Subcutaneous adipose tissue (tissue), 4 donors: Measurements from ENCODE around the gene SIK3. TPM values are rescaled to one million over a fixed set of nuclear protein-coding genes. Genes with fewer than 3 reads are reported as not detected.

ENCODE experiments used
- total RNA-seq, 4 donors: library from RNA; depleted of rRNA; stranded (reverse); fragments of >200 nt; gene quantifications; one replicate each; pipeline ENCODE4 v1.1.0, GENCODE V29; 2016
- TF ChIP-seq, protein P1 (sequence below): fragments of 450-650 bp; IDR thresholded peaks from one replicate; pipeline ENCODE4 v1.5.1; 2016; ENCODE audit warnings: low read depth, mild to moderate bottlenecking, control low read depth, antibody characterized with exemption, moderate library complexity

The SIK3 gene
- total RNA-seq, 4 donors from 2014 or later: 27.7 to 44.8 (median 40.3) TPM

DNA sequence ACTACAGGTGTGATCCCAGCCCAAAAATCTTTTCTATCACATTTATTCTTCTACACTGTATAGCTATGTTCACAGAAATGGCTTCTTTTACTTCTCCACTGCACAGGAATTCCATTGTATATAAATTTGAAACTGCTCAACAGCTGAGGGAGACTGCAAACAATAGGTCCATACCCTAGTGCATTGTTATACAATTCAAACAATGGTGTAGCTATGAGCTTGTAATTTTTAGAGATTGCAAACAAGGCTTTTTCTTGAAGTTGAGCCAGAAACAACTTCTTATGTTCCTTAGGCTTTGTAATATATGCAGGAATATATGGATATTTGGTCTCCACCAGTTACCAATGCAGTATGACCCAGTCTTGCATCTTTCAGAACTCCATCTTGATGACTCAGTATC is 19.5 kb upstream of the SIK3 start:
- TF ChIP-seq, protein P1, sequence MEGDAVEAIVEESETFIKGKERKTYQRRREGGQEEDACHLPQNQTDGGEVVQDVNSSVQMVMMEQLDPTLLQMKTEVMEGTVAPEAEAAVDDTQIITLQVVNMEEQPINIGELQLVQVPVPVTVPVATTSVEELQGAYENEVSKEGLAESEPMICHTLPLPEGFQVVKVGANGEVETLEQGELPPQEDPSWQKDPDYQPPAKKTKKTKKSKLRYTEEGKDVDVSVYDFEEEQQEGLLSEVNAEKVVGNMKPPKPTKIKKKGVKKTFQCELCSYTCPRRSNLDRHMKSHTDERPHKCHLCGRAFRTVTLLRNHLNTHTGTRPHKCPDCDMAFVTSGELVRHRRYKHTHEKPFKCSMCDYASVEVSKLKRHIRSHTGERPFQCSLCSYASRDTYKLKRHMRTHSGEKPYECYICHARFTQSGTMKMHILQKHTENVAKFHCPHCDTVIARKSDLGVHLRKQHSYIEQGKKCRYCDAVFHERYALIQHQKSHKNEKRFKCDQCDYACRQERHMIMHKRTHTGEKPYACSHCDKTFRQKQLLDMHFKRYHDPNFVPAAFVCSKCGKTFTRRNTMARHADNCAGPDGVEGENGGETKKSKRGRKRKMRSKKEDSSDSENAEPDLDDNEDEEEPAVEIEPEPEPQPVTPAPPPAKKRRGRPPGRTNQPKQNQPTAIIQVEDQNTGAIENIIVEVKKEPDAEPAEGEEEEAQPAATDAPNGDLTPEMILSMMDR: no peak

DNA sequence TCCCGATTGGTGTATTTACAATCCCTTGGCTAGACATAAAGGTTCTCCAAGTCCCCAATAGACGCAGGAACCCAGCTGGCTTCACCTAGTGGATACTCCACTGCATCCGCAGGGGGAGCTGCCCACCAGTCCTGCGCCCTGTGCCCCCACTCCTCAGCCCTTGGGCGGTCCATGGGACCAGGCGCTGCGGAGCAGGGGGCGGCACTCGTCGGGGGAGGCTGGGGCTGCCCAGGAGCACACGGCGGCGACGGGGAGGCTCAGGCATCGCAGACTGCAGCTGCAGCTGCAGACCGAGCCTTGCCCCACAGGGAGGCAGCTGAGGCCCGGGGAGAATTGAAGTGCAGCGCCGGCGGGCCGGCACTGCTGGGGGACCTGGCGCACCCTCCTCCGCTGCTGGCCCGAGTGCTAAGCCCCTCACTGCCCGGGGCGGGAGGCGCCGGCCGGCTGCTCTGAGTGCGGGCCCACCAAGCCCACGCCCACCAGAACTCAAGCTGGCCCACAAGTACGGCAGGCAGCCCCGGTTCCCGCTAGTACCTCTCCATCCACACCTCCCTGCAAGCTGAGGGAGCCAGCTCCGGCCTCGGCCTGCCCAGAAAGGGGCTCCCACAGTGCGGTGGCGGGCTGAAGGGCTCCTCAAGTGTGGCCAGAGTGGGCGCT is 12.2 kb upstream of the SIK3 start:
- TF ChIP-seq, protein P1: no peak

DNA sequence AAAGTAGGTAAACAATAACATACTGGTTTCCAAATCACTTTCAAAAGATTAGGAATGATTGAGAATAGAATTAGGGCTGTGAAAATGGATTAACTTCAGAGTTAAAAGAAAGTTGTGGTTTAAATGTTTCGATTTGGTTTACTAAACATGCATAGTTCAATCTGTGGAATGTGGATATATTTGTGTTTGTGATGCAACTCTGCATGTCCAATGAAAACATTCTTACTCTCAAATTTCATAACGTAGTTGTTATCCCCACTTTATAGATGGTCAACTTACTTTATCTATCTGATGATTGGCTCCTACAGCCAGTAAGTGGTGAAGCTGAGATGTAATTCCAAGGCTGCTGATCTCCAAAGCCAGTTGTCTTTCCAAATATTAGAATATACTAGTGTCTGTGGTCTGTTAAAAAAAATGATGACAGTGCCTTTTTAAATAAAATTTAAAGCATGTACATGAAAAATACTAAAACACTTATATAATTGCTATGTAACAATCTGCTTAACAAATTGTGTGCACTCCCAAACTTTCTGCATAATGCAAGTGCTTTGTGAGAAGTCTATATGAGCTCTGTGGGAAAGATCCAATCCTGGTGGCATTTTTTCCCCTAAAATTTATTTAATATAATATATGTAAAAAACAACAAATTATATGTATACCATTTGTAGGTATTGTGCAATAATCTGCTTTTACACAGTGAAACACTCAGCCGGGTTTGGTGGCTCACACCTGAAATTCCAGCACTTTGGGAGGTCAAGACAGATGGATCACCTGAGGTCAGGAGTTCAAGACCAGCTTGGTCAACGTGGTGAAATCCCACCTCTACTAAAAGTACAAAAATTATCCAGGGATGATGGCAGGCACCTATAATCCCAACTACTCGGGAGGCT is 9.7 kb upstream of the SIK3 start:
- TF ChIP-seq, protein P1: no peak

DNA sequence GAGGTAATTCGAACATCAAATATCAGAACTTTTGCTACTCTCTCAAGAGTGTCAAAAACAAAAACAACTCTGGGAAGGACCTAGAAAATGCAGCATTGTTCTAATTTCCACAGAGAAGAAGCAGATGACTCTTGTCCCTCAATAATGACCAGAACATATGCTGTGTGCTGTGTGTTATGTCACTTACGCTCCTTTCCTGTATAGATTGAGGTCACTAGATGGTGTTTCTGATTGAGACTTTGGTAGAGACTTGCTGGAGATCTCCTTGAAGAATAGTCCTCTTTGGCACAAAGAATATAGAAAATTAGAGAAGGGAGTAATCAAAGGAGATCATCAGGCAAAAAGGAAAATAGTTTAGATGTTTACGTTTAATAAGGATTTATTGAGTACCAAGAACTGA is 2.3 kb upstream of the SIK3 start:
- TF ChIP-seq, protein P1: no peak

DNA sequence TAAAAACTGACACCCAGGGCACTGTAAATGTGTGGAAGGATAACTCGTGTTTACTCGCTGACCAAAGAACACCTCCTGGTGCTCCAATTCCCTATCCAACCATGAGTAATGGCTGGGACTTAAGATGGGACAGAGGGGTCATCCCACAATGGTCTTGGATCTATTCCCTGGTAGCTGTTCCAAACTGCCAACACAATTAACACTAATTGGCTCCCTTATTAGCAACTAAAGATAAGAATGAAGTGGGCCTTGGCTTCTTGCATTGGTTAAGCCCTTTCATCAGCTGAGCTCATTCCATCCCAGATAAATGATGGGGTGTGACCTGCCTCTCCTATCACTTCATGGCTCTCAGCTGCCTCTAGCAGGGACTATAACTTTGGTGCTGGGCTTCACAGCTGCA is 1.5 kb upstream of the SIK3 start:
- TF ChIP-seq, protein P1: no peak

DNA sequence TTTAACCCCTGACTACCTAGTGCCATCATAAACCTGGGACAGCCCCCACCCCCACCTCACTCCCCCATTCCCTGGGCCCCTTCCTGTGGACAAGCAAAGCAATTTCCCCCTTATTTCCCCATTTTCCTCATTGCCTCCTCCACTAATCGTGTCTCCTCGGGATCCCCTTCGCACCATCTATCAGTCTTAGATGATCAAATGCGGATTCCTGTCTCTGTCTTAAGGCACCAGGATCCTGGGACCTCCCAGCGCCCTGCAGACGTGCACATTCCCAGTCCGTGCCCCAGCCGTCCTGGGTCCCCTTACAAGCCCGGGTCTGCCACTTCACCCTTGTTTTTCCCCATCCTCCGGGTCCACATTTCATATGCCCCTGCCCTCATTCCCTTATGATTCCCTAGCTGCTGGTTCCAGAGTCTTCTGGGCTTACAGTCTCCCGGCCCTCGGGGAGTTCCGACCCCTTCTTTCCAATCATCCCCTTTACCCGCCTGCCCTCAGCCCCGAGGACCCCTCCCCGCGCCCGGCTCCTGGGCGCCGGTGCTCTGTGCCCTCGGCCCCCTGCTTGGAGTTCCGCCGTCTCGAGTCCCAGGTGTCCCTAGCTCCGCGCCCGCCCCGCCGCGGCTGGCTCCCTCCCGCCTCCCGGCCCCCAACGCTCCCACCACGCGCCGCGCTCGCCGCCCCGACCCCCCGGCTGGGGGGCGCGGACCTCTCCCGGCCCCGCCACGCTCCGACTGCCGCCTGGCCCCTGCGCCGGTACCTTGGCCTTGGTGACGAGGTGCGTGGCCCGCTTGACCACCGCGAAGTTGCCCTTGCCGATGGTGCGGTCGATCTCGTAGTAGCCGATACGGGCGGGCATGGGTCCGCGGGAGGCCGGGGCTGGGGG is 599 bp downstream of the SIK3 start:
- TF ChIP-seq, protein P1: no peak

DNA sequence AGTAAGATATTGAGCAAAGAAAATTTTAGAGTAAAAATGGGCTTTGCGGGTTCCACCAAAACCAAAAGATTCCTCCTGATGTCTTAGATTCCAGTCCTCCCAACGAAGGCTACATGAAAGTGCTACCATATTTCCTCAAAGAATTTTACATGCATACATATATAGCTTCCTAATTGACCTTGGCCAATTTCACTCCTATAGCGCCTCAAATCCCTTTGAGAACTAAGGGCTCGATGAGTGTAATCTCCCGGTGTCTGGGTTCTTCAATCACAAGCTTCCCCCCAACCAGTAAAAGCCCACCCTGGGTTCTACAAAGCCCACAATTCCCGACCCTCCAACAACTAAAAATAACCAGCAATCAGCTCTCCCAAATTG is 1.2 kb downstream of the SIK3 start:
- TF ChIP-seq, protein P1: no peak
